PFSK-1 (cell line): Measurements from ENCODE around the gene ERC1.

ENCODE experiments used
- POLR2AphosphoS5 ChIP-seq: IDR thresholded peaks from 2 replicates; pipeline ENCODE4 v1.6.1; 2012; ENCODE audit warnings: low read depth, mild to moderate bottlenecking, control low read depth, low read length, moderate library complexity
- TAF1 ChIP-seq: IDR thresholded peaks from 2 replicates; pipeline ENCODE4 v1.6.1; 2012; ENCODE audit warnings: low read length, control low read depth, borderline replicate concordance; ENCODE audit not compliant: insufficient read depth
- TF ChIP-seq, protein P1 (sequence below), 2 experiments: IDR thresholded peaks; 2 replicates each; pipeline versions ENCODE4 v1.6.1 to v1.8.0; 2011 to 2012; ENCODE audit warnings: low read depth in 2 of 2, low read length in 2 of 2, control low read depth in 1 of 2, inconsistent platforms in 1 of 2, mild to moderate bottlenecking in 1 of 2, moderate library complexity in 1 of 2; ENCODE audit not compliant: insufficient read depth in 1 of 2

DNA sequence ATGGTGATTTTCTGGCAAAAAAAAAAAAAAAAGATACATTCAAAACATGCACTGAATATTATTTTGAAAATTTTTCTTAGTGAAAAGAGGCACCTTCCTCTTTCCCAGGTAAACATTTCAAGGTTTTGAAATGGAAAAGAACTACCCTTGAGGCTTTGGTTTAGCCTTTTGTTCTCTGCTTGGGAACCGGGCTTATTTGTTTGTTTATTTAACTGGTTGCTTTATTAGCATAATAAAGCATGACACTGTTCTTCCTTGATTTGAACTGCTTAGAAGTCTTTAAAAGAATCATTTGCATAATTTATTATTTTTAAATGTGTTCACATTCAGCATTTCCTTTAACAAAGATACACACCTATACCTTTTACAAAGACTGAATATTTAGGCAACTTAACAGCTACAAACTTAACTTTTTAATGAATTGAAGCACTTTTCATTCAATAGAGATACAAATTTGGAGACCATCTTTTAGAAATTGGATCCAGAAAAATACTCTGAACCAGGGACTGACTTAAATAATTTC, 428.9 kb downstream of the ERC1 start:
- TF ChIP-seq, protein P1, sequence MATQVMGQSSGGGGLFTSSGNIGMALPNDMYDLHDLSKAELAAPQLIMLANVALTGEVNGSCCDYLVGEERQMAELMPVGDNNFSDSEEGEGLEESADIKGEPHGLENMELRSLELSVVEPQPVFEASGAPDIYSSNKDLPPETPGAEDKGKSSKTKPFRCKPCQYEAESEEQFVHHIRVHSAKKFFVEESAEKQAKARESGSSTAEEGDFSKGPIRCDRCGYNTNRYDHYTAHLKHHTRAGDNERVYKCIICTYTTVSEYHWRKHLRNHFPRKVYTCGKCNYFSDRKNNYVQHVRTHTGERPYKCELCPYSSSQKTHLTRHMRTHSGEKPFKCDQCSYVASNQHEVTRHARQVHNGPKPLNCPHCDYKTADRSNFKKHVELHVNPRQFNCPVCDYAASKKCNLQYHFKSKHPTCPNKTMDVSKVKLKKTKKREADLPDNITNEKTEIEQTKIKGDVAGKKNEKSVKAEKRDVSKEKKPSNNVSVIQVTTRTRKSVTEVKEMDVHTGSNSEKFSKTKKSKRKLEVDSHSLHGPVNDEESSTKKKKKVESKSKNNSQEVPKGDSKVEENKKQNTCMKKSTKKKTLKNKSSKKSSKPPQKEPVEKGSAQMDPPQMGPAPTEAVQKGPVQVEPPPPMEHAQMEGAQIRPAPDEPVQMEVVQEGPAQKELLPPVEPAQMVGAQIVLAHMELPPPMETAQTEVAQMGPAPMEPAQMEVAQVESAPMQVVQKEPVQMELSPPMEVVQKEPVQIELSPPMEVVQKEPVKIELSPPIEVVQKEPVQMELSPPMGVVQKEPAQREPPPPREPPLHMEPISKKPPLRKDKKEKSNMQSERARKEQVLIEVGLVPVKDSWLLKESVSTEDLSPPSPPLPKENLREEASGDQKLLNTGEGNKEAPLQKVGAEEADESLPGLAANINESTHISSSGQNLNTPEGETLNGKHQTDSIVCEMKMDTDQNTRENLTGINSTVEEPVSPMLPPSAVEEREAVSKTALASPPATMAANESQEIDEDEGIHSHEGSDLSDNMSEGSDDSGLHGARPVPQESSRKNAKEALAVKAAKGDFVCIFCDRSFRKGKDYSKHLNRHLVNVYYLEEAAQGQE (IDR thresholded peaks at IDR 0.05; ENCODE audit: insufficient read depth in 1 of 2, low read depth in 2 of 2, low read length in 2 of 2): no peak
- TF ChIP-seq POLR2AphosphoS5 (no peak), TAF1 (no peak)
